Left lung (tissue), 10 donors: ENCODE measurements around the gene KHK. TPM values are rescaled to one million over a fixed set of nuclear protein-coding genes. Genes with fewer than 3 reads are reported as not detected.
"Not testable (repeated sequence)": the region's sequence is repeated elsewhere in the genome, so short reads cannot be mapped to it uniquely, and the experiment has no call there.

Source experiments
- ATAC-seq: fragments of 200-7000 bp; cut with Tn5 transposase; one replicate; pipeline ENCODE4 v1.9.1; 2020; ENCODE audit warnings: moderate library complexity
- DNase-seq, 4 donors: peaks; one replicate each; pipeline ENCODE4 v3.0.0-alpha.2; 2013 to 2020
- H3K27ac ChIP-seq, 2 donors: fragments of 200-600 bp; sonication (generic) in 1 of 2; one replicate each; pipeline versions ENCODE4 v1.5.0 to v1.8.0; 2020 to 2021
- H3K27me3 ChIP-seq, 2 donors: fragments of 200-600 bp; sonication (generic) in 1 of 2; one replicate each; pipeline versions ENCODE4 v1.5.0 to v1.8.0; 2020 to 2021
- H3K36me3 ChIP-seq, 2 donors: fragments of 200-600 bp; sonication (generic) in 1 of 2; one replicate each; pipeline versions ENCODE4 v1.5.0 to v1.8.0; 2020 to 2021
- H3K4me1 ChIP-seq, 2 donors: fragments of 200-600 bp; one replicate each; pipeline ENCODE4 v1.8.0; 2021
- H3K4me3 ChIP-seq, 2 donors: fragments of 200-600 bp; sonication (generic) in 1 of 2; one replicate each; pipeline versions ENCODE4 v1.5.0 to v1.8.0; 2020 to 2021; ENCODE audit warnings: mild to moderate bottlenecking in 1 of 2
- H3K9me3 ChIP-seq, 2 donors: fragments of 200-600 bp; sonication (generic) in 1 of 2; one replicate each; pipeline versions ENCODE4 v1.5.0 to v1.8.0; 2020 to 2021
- CTCF ChIP-seq, 2 donors: fragments of 200-600 bp; sonication (generic) in 1 of 2; IDR thresholded peaks; one replicate each; pipeline versions ENCODE4 v1.5.0 to v1.8.0; 2021; ENCODE audit warnings: antibody characterized with exemption in 2 of 2
- intact Hi-C, 2 donors: fragments of 100-400 bp; cut with DNase I; formaldehyde crosslinking; loops; one replicate each; pipeline versions ENCODE4 v1.11.2 to v1.14.2; 2022
- polyA plus RNA-seq, 6 donors: library from polyadenylated mRNA; unstranded; fragments of 120-200 nt; gene quantifications; one replicate each; pipeline ENCODE4 v1.2.1, GENCODE V29; 2013; ENCODE audit not compliant: insufficient read length in 6 of 6
- total RNA-seq, 2 donors: library from RNA; stranded (reverse); fragmentation: NEBNext Ultra II Directional; extraction: Animal tissue kit (Norgen Biotek cat#: 25700); gene quantifications; one replicate each; pipeline ENCODE4 v1.2.1, GENCODE V29; 2021
- donor health status: DM: no; HTN: yes; CAD: no.
- donor health status: DM: no; HTN: no; CAD: no.

KHK gene
- total and polyA plus RNA-seq, 8 donors: 3.8 to 11.5 (median 4.6) TPM

- no peak for TF ChIP-seq CTCF (IDR thresholded peaks at IDR 0.05)
- H3K36me3 ChIP-seq: peaks cover 0 to 20% of the 10 kb centered on the region in 2 donors
- peaks cover 30 to 81% of the 10 kb centered on the region in 2 donors for H3K4me1 ChIP-seq
- peaks cover 0 to under 1% of the 10 kb centered on the region in 2 donors for H3K27me3 ChIP-seq
- H3K27ac ChIP-seq: peak overlapping the region; percentile 85 to 92
- no peak for DNase-seq
- no peaks in the 10 kb centered on the region for H3K9me3 ChIP-seq
- intact Hi-C loops: no loop called here
- ATAC-seq: no peak
- H3K4me3 ChIP-seq: no peak overlapping the region
These were observed 13.7 kb upstream of the KHK start for GRCh38 chr2:27072920-27073319.

GRCh38 chr2:27073782-27074181 lies 12.8 kb upstream of the KHK start:
- peaks cover 31 to 82% of the 10 kb centered on the region in 2 donors for H3K4me1 ChIP-seq
- no peak overlapping the region for H3K4me3 ChIP-seq
- H3K27me3 ChIP-seq: peaks cover 0 to 9% of the 10 kb centered on the region in 2 donors
- peak overlapping the region; percentile 24 to 92 for H3K27ac ChIP-seq
- H3K36me3 ChIP-seq: peaks cover 0 to 11% of the 10 kb centered on the region in 2 donors
- no peak for TF ChIP-seq CTCF (IDR thresholded peaks at IDR 0.05)
- no peaks in the 10 kb centered on the region for H3K9me3 ChIP-seq
- intact Hi-C loops: no loop called here
- ATAC-seq (no peak), DNase-seq (no peak)

GRCh38 chr2:27074738-27075565 lies 11.6 kb upstream of the KHK start:
- ATAC-seq (no peak), DNase-seq (peak in 3 of 4 donors; percentile 64 to 85 (median 80))
- Histone ChIP-seq H3K4me3 (no peak overlapping the region), H3K27me3 (peaks cover 0 to 13% of the 10 kb centered on the region in 2 donors), H3K4me1 (peaks cover 24 to 79% of the 10 kb centered on the region in 2 donors), H3K36me3 (no peaks in the 10 kb centered on the region), H3K27ac (peak overlapping the region; percentile 24 to 92), H3K9me3 (no peaks in the 10 kb centered on the region)
- TF ChIP-seq CTCF (IDR thresholded peaks at IDR 0.05): no peak
- intact Hi-C loops: no loop called here

GRCh38 chr2:27075566-27075871 lies 11.1 kb upstream of the KHK start:
- DNase-seq, ATAC-seq, H3K4me3 ChIP-seq, intact Hi-C loops, H3K36me3 ChIP-seq, H3K9me3 ChIP-seq: not testable (repeated sequence)
- Histone ChIP-seq H3K27me3 (peaks cover 0 to 13% of the 10 kb centered on the region in 2 donors), H3K4me1 (peaks cover 19 to 79% of the 10 kb centered on the region in 2 donors), H3K27ac (peak overlapping the region in 1 of 2 donors; percentile 92)

- TF ChIP-seq CTCF (IDR thresholded peaks at IDR 0.05): no peak
- intact Hi-C loops: no loop called here
- no peak overlapping the region for H3K27ac ChIP-seq
- H3K27me3 ChIP-seq: peaks cover 0 to 13% of the 10 kb centered on the region in 2 donors
- H3K4me1 ChIP-seq: peaks cover 19 to 81% of the 10 kb centered on the region in 2 donors
- no peaks in the 10 kb centered on the region for H3K36me3 ChIP-seq
- no peak overlapping the region for H3K4me3 ChIP-seq
- DNase-seq (no peak), ATAC-seq (no peak)
- H3K9me3 ChIP-seq: no peaks in the 10 kb centered on the region
These were observed 10.2 kb upstream of the KHK start for GRCh38 chr2:27076323-27076722.
